ENCODE measurements around the gene GRM8. TPM values are rescaled to one million over a fixed set of nuclear protein-coding genes. Genes with fewer than 3 reads are reported as not detected.

GRM8 gene
- total RNA-seq, 1 experiment from 2014 or later = 1.8 TPM

GRCh38 chr7:127264219-127264618 lies 11.5 kb upstream of the GRM8 start:
- H4K8ac ChIP-seq (replicated peaks; ENCODE audit: insufficient read length, low read depth, low read length) = no peak overlapping the region
- Mint-ChIP-seq H3K27me3 (ENCODE audit: low read depth) (peaks cover 73% of the 10 kb centered on the region), H3K36me3 (ENCODE audit: insufficient read depth in 1 of 3, low read depth in 3 of 3) (no peaks in the 10 kb centered on the region; a peak in 1 of 7 replicates), H3K9me3 (peaks cover 0 to 3% of the 10 kb centered on the region in 2 experiments; a peak in 1 of 5 replicates), H3K27ac (no peak overlapping the region), H3K4me3 (no peak overlapping the region), H3K4me1 (no peaks in the 10 kb centered on the region)
- H2AFZ ChIP-seq (ENCODE audit: low read length) = no peak overlapping the region
- no peak overlapping the region for H4K91ac ChIP-seq (ENCODE audit: insufficient read length, low read depth, low read length)
- no peak for TF ChIP-seq CTCF (conservative IDR thresholded peaks at IDR 0.05)
- no peak overlapping the region for H3K9ac ChIP-seq (ENCODE audit: extremely low read depth, insufficient read length, low read length)
- H2BK120ac ChIP-seq (ENCODE audit: low read depth, low read length, poor library complexity, severe bottlenecking) = no peak overlapping the region
- no peak overlapping the region for H3K4me2 ChIP-seq (ENCODE audit: insufficient read depth, insufficient read length, low read length)
- H3K27me3 ChIP-seq (ENCODE audit: insufficient read depth, low read length) = no peaks in the 10 kb centered on the region
- no peaks in the 10 kb centered on the region for H3K79me2 ChIP-seq (ENCODE audit: insufficient read depth, low read length)
- H2AK5ac ChIP-seq (ENCODE audit: insufficient read length, low read length) = no peak overlapping the region
- no peak for DNase-seq
- no peaks in the 10 kb centered on the region for H4K20me1 ChIP-seq (ENCODE audit: control insufficient read depth, insufficient read depth, insufficient read length)
- H3K4me1 ChIP-seq (ENCODE audit: insufficient read depth, low read length) = no peaks in the 10 kb centered on the region
- no peak overlapping the region for H3K23ac ChIP-seq (ENCODE audit: insufficient read length, low read depth, low read length)
- H2BK5ac ChIP-seq (ENCODE audit: insufficient read length, low read length) = no peak overlapping the region
- no peak overlapping the region for H3K4ac ChIP-seq (ENCODE audit: low read depth, low read length)
- no peaks in the 10 kb centered on the region for H3K9me3 ChIP-seq (ENCODE audit: control insufficient read depth, low read depth, low read length)
- no peak overlapping the region for H2BK12ac ChIP-seq (ENCODE audit: insufficient read length, low read depth, low read length)
- no peak overlapping the region for H2BK15ac ChIP-seq (ENCODE audit: low read depth, low read length)
- H3K27ac ChIP-seq (ENCODE audit: insufficient read length, low read depth, low read length) = no peak overlapping the region
- H3K23me2 ChIP-seq (ENCODE audit: insufficient read length, low read depth, low read length, poor library complexity, severe bottlenecking) = no peaks in the 10 kb centered on the region
- H3K18ac ChIP-seq (ENCODE audit: insufficient read length, low read depth, low read length) = no peak overlapping the region
- no peak overlapping the region for H3T11ph ChIP-seq (ENCODE audit: low read length)
- no peaks in the 10 kb centered on the region for H3K79me1 ChIP-seq (ENCODE audit: insufficient read depth, low read depth, low read length, poor library complexity, severe bottlenecking)
- H3K14ac ChIP-seq (ENCODE audit: insufficient read depth, low read length) = no peak overlapping the region
- H3K56ac ChIP-seq (ENCODE audit: insufficient read length, low read depth, low read length) = no peak overlapping the region
- no peak overlapping the region for H2BK20ac ChIP-seq (ENCODE audit: low read depth, low read length, poor library complexity, severe bottlenecking)
- no peak overlapping the region for H4K5ac ChIP-seq (ENCODE audit: insufficient read length, low read depth, low read length)
- no CpG with 5 or more reads among the region's 3 CpGs for WGBS (ENCODE audit: extremely low coverage, insufficient read length, low lambda C conversion rate)

All from H9 (cell line).